GM12892 (cell line): ENCODE measurements around the gene RPS25.
"Not testable (repeated sequence)": the region's sequence is repeated elsewhere in the genome, so short reads cannot be mapped to it uniquely, and the experiment has no call there.

ENCODE experiments used
- POLR2A ChIP-seq: IDR thresholded peaks from 2 replicates; pipeline ENCODE4 v1.6.1; 2011; ENCODE audit warnings: low read depth, low read length, control low read depth
- POLR2AphosphoS5 ChIP-seq: IDR thresholded peaks from 2 replicates; pipeline ENCODE4 v1.6.1; 2011; ENCODE audit warnings: low read depth, low read length, control low read depth
- TAF1 ChIP-seq: IDR thresholded peaks from 2 replicates; pipeline ENCODE4 v1.6.1; 2011; ENCODE audit warnings: low read depth, mild to moderate bottlenecking, control low read depth, low read length, borderline replicate concordance

DNA sequence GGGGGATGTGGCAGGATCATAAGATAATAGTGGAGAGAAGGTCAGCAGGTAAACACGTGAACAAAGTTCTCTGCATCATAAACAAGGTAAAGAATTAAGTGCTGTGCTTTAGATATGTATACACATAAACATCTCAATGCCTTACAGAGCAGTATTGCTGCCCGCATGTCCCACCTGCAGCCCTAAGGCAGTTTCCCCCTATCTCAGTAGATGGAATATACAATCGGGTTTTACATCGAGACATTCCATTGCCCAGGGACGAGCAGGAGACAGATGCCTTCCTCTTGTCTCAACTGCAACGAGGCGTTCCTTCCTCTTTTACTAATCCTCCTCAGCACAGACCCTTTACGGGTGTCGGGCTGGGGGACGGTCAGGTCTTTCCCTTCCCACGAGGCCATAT lies 21.3 kb upstream of the RPS25 start:
- TF ChIP-seq TAF1, POLR2A, POLR2AphosphoS5: not testable (repeated sequence)
